ENCODE results near the gene HTRA2.
"Not testable (repeated sequence)": the region's sequence is repeated elsewhere in the genome, so short reads cannot be mapped to it uniquely, and the experiment has no call there.

The HTRA2 gene

GRCh38 chr2:74556831-74557370 lies 27.2 kb downstream of the HTRA2 start:
- no peak for DNase-seq (ENCODE audit: low read depth in 2 of 2)
- no peak overlapping the region for H3K4me3 ChIP-seq (replicated peaks in 1 of 2; ENCODE audit: low read depth in 2 of 2, low read length in 2 of 2)
- TF ChIP-seq, protein P1, sequence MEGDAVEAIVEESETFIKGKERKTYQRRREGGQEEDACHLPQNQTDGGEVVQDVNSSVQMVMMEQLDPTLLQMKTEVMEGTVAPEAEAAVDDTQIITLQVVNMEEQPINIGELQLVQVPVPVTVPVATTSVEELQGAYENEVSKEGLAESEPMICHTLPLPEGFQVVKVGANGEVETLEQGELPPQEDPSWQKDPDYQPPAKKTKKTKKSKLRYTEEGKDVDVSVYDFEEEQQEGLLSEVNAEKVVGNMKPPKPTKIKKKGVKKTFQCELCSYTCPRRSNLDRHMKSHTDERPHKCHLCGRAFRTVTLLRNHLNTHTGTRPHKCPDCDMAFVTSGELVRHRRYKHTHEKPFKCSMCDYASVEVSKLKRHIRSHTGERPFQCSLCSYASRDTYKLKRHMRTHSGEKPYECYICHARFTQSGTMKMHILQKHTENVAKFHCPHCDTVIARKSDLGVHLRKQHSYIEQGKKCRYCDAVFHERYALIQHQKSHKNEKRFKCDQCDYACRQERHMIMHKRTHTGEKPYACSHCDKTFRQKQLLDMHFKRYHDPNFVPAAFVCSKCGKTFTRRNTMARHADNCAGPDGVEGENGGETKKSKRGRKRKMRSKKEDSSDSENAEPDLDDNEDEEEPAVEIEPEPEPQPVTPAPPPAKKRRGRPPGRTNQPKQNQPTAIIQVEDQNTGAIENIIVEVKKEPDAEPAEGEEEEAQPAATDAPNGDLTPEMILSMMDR (IDR thresholded peaks at IDR 0.05; ENCODE audit: low read depth, low read length), result no peak

- DNase-seq (ENCODE audit: low read depth in 2 of 2), result no peak
- no peak overlapping the region for H3K4me3 ChIP-seq (replicated peaks in 1 of 2; ENCODE audit: low read depth in 2 of 2, low read length in 2 of 2)
- TF ChIP-seq, protein P1 (IDR thresholded peaks at IDR 0.05; ENCODE audit: low read depth, low read length), result no peak
These were observed 28.8 kb downstream of the HTRA2 start for GRCh38 chr2:74558284-74559230.

DNA sequence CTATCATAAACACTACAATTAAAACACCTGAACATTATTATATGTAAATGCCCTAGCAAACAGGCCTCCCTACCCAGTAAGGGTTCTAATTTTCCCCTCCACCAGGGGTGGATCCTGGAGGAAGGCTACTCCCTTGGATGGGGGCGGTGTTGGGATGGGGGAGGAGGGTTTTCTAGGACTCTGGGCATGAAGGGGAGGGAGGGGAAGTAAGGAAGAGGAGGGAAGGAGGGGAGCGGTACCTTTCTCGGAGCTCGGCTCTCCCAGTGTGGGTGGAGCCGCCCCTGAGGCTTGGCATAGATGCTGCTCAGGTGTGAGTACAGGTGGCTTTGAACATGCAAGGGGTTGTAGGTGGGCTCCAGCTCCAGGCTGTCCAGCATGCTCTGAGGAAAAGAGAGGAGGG lies 30.2 kb downstream of the HTRA2 start:
- no peak for DNase-seq (ENCODE audit: low read depth in 2 of 2)
- TF ChIP-seq, protein P1 (IDR thresholded peaks at IDR 0.05; ENCODE audit: low read depth, low read length), result no peak
- H3K4me3 ChIP-seq (replicated peaks in 1 of 2; ENCODE audit: low read depth in 2 of 2, low read length in 2 of 2), result no peak overlapping the region

GRCh38 chr2:74560591-74560990 lies 30.9 kb downstream of the HTRA2 start:
- DNase-seq (ENCODE audit: low read depth in 2 of 2), result no peak
- TF ChIP-seq, protein P1 (IDR thresholded peaks at IDR 0.05; ENCODE audit: low read depth, low read length), result no peak
- no peak overlapping the region for H3K4me3 ChIP-seq (replicated peaks in 1 of 2; ENCODE audit: low read depth in 2 of 2, low read length in 2 of 2)

DNA sequence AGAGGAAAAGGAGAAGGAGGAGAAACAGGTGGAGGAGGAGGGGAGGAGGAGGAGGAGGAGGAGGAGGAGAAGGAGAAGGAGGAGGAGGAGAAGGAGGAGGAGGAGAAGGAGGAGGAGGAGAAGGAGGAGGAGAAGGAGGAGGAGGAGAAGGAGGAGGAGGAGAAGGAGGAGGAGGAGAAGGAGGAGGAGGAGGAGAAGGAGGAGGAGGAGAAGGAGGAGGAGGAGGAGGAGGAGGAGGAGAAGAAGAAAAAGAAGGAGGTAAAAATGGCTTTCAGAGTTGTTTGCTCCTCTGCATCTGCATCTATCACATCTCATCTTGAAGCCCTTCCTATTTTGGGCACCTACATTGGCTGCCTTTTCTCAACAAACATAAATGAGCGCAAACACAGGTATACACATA lies 31.3 kb downstream of the HTRA2 start:
- DNase-seq (ENCODE audit: low read depth in 2 of 2); H3K4me3 ChIP-seq (replicated peaks in 1 of 2; ENCODE audit: low read depth in 2 of 2, low read length in 2 of 2): not testable (repeated sequence)

- peak in 1 of 2 donors; percentile 39 for DNase-seq (ENCODE audit: low read depth in 2 of 2)
- H3K4me3 ChIP-seq (replicated peaks in 1 of 2; ENCODE audit: low read depth in 2 of 2, low read length in 2 of 2), result no peak overlapping the region
- TF ChIP-seq, protein P1 (IDR thresholded peaks at IDR 0.05; ENCODE audit: low read depth, low read length), result no peak
These were observed 32.5 kb downstream of the HTRA2 start for GRCh38 chr2:74562126-74562775.

DNA sequence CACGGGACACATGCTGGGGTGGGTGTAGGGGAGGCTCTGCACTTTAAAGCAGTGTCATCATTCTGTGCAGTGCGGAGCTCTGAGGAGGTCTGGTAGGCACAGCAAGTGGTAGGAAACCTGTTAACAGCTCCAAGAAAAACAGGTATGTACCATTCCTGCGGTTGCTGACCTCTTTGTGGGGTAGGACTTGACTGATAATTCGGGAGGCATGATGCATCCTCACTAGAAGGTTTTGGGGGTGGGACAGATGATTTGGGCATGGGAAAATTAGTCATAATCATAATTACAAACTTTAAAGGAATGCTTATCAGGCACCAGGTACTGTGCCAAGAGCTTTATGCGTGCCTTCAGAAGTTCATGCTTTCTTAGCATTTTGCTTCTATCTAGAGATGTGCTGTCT lies 34.5 kb downstream of the HTRA2 start:
- TF ChIP-seq, protein P1 (IDR thresholded peaks at IDR 0.05; ENCODE audit: low read depth, low read length), result no peak
- DNase-seq (ENCODE audit: low read depth in 2 of 2), result peak; percentile 37 to 87
- no peak overlapping the region for H3K4me3 ChIP-seq (replicated peaks in 1 of 2; ENCODE audit: low read depth in 2 of 2, low read length in 2 of 2)

Measured in cardiac fibroblast (primary cell).